Activated CD4-positive, alpha-beta T cell treated with anti-CD3 and anti-CD28 coated beads for 48 hours (primary cell): Measurements from ENCODE around the gene DDX24.
A peak's percentile ranks its signal among the peaks of the same experiment; 100 is the strongest.

Experiments used
- DNase-seq: peaks from one replicate; pipeline ENCODE4 v3.0.0-alpha.2; 2020

The DDX24 gene

DNA sequence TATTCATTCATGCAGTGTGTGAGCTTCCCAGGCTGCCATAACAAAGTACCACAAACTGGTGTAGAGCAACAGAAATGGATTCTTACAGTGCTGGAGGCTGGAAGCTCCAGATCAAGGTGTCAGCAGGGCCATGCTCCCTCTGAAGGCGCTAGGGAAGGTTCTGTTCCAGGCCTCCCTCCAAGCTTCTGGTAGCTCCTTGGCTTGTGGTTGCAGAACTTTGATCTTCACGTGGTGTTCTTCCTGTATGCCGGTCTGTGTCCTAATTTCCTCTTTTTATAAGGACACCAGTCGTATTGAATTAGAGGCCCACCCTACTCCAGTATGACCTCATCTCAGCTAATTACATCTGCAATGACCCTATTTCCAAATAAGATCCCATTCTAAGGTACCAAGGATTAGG is 51.7 kb downstream of the DDX24 start:
- DNase-seq, result no peak

DNA sequence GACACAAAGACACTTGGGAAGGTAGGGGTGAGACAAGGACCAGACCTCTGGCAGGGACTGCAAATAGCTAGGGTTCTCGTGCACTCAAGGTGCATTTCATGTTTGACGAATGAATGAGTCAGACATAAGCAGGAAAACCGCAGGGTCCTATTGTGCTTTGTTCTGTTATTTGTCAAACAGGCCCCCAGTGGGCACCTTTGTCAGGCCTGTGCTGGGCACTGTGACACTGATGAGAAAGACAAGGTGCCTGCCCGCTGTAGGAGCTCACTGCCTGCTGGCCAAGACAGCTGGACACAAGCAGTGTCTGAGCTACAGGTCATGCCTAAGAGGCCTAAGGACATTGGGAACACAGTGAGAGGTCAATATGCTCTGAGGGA is 52.6 kb downstream of the DDX24 start:
- DNase-seq, result peak; percentile 40

DNA sequence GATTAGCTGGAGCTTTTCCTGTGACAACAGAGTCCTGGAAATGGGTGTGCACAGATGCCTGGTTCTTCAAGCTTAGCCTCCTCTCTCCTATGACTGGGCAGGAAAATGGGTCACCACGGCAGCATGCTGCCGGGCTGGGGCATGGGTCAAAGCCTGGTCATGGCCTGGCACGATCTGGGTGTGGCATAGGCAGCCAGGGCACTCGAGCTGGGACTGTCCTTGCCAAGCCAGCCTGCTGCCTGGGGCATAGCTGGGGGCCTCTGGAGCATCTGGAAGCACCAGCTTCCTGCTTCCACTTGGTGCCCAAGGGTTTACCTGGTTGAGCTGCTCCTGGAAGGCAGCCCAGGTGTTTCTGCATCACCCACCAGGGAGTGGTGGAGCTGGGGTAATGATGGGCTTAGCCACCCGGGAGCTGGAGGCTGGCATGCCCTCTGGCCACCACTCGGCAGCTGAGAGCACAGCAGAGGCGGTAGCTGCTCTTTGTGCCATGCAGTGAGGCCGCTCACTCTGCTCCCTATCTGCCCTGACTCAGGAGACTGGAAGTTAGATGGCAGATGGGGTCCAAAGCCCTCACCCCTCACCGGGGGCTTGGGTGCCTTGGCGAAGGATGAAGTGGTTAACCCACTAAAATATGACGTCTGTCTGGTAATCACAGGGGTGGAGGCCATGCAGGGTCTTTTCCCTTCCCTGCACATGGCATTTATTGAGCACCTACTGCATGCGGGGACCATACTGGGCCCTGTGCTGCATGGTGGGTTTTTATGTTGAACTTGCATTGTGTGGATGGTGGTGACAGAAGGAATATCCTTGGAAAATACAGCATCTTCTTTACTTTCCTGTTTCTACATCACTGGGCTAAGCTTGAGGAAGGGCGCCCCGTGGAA is 53.2 kb downstream of the DDX24 start:
- DNase-seq, result no peak

DNA sequence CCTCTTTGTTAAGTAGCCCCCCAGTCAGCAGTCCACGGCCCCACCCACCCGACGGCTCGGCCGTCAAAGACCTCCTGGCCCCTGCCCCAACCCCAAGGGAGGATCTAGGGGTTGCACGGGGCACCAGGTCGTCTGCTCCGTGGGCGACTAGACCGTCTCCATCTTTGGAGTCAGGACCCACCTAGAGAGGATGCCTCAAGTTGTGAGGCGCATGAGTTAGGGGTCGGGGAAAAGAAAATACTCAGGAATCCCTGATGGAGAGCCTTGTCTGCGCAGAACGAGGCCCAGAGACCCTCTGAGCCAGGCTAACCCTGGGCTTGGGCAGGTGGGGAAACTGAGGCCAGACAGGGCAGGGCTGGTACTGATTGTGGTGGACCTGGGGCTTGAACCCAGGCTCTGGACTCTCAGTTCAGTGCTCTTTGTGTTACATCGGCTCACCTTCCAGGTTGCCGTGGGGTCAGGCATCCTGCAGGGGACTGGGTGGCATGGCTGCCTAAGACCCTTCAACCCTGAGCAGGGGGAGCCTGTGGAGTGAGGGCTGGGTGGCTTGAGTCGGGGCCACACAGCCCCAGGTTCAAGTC is 54.0 kb downstream of the DDX24 start:
- DNase-seq, result no peak

DNA sequence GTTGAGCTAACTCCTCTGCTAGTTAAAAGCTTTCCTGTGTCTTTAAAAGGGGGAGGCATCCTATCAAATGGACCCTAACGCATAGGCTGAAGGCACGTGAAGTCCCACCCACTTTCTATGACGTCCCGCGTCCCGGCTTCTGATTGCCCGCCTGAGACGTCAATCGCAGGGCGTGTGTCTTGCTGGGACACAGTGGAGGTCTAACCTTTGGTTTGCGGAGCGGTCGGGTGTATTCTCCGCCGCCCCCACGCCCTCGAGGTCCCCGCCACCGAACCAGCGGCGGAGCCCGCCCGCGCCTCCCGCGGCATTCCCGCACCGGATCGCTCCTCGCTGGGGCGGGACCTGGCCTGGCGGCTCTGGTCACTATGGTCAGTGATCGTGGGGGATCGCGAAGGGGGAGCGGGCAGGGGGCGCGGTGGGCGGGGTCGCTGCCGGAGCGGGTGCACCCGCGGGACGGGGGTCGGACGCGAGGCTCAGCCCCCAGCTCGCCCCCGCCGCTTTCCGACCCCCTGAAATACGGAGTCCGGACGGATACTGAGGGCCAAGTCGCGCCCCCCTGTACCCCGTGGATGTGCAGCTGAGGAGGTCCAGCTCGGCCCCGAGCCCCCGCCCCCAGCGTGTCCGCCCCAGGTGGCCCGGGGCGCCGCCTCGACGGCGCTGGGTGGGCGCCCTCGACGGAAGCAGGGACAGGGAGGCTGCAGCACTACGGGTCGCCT is 54.7 kb downstream of the DDX24 start, which contains the start of gene OTUB2:
TSS of gene OTUB2 (plus strand) at position 168 of the 716 bp plus-strand sequence. CDS start at position 366, 198 bp downstream.
- peak; percentile 97 for DNase-seq

DNA sequence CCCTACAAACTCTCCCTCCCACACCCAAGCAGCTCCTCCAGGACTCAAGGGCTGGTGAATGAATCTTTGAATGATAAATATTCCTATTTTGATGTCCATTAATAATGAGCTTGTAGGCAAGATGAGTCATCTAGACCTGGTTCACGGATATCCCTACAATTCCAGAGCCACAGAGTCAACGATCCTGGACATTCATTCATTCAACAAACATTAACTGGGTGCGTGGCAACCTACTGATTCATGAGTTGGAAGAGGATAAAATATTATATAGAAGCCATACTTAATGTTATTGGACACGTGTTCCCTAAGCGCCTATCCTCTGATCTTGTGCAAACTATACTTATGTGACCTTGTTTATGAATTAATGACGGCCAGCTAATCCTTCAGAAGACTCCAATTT is 55.3 kb downstream of the DDX24 start:
- no peak for DNase-seq

DNA sequence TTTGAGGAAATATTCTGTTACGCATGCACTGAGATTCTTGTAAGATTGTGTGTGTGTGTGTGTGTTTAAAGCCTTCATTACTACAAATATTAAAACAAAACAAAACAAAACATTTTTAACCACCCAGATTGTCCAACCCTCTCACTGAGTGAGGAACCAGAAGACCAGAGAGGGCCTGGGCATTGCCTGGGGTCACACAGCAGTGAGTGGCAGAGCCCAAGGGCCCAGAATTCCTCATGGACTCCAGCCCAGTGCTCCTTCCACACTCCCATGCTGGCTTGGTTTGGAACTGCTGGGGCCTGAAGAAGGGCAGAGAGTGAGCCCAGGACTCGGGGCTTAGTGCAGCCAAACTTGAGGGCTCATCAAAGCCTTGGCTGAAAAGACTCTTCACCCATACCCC is 56.5 kb downstream of the DDX24 start:
- no peak for DNase-seq

DNA sequence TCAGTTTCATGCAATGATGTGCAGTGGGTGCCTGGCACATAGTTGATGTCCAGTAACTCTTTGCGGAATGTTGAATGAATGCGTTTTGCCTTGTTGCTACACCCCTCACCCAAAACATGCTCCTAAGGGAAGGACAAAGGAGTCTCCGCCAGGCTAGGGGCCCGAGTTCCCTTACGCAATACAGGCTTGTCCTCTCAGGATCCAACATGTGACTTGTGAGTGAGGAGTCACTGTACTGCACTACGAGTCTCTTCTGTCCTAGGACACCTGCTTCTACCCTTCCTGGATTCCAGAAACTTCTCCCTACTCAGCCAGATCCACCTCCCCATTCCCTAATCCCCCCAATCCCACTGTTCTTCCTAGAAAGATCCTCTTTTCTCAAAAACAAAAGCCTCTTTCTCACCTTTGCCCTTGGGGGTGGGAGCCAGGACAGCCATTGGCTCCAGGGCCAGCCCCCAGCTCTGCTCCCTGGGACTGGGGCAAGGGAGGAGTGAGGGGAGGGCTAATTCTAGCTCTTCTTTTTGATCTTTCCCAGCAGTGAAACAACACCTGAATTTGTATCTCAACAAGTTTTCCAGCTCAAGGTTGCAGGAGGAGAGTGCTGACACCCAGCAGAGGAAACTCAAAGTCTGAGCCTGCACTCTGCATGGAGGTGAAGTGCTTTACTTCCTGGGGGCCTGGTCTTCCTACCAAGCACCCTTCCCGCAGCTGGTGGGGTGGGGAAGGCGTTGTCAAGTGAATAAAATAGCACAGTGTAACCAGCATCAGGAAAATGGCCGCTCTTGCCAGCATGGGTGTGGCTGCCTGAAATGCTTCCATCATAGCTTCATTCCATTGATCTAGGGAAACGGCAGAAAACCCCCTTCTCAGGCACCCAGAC is 58.2 kb downstream of the DDX24 start:
- DNase-seq, result no peak

DNA sequence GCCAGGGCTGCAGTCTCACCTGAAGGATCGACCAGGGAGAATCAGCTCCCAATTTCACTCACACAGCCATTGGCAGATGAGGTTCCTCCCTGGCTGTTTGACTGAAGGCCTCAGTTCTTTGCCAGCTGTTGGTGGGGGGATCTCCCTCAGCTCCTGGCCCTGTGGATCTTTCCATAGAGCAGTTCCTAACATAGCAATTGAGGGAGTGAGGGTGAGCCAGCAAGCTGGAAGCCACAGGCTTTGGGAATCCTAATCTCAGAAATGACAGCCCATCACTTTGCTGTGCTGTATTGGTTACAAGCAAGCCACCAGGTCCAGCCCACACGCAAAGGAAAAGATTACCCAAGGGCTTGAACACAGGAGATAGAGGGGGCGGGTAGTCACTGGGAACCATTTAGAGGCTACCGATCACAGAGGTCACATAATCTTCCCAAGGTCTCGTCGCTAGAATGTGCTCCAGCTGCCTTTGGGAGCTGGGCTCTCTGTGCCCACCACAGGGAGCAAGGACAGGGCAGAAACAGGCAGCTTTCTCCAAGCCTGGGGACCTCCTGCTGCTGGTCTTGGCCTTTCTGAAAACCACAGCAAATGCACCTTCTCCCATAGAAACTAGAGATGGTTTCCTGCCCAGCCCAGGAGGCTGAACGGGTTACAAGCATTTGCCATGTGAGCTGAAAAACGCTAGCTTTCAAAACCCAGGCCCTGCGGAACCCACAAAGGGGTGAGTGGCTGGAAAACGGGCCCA is 59.4 kb downstream of the DDX24 start:
- peak; percentile 50 for DNase-seq

DNA sequence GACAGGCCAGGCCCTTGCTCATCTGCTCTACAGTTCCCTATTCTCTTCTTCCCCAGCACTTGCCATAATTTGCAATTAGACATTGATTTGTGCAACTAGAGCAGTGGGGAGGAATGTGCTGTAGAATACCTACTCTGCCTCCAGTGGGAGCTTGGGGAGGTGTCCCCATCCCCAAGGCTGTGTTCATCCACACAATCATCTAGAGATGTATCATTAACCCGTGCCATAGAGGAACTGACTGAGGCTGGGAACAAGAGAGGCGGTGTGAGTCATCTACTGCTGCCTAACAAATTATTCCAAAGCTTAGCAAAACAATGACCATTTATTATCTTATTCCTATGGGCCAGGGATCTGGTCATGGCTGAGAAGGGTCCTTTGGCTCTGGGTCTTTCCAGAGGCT is 60.0 kb downstream of the DDX24 start:
- no peak for DNase-seq

DNA sequence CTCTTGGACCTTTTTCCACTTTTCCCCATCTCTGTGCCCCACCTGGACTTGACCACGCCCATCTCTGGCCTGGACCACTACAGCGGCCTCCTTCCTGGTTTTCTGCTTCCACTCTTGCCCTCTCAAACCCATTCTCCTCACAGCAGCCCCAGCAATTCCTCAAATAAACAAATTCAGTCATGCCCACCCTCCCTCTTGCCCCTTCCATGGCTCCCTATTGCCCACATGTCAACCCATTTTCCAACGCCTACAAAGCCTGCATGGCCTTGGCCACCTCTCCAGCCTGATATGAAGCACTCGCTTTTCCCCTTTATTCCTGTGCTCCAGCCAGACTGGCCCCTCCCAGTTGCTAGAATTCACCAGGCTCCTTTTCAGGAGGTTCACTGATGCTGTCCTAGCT is 60.7 kb downstream of the DDX24 start:
- DNase-seq, result no peak

DNA sequence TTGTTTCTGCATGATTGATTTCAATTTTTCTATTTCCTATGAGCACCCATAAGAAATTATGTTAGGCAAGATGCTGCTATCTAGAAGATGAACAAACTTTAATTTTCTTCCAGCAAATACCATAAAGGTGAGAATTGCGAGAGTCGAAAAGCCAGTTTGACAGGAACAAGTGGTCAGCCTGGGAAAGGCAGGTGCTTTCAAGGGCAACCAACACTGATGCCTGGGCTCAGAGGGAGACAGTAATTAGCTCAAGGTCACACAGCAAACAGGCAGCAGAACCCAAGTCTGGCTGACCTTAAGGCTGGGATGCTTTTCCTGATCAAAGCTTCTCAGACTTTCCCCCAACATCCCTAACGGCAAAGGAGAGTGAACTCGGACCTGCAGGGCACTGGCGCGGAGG is 61.7 kb downstream of the DDX24 start:
- DNase-seq, result no peak

DNA sequence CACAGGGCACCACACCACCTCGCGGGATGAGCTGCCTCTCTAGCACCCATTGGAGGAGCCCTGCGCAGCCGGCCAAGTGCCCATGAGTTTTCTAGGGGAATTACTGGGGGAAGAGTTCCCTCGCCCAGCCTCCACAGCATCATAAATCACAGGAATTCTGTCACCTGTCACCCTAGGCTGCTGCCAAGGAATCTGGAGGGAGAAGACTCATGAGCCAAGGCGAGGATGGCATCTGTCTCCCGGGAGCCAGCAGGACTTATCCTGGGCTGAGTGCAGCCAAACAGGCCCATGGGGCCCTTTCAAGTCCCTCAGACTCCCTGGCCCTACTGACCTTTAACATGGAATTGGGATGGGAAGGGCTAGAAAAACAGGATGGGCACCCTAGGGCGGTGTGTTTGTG is 62.7 kb downstream of the DDX24 start:
- no peak for DNase-seq

DNA sequence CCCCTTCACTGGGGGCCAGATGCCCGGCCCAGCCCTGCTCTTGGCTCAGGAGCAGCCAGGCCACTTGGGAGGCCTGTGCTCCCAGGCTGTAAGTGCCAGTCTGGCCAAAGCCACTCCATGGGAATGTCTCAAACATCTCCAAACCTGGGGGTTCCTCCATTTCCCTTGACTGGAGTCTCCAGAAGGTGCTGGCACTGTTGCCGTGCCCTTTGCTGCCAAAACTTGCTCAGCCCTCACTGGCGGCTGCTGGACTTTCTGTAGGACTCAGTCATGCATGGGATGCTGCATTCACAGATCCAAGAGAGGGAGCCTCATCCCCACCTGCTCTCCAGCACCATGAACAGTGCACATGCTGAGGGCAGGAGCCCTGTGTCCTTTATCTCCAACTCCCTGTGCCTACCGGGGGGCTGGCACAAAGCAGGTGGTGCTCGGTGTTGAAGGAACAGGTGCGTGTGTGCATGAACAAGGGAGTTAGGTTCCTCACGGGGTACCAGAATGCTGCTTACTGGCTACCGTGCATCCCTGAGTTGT is 64.5 kb downstream of the DDX24 start:
- no peak for DNase-seq

DNA sequence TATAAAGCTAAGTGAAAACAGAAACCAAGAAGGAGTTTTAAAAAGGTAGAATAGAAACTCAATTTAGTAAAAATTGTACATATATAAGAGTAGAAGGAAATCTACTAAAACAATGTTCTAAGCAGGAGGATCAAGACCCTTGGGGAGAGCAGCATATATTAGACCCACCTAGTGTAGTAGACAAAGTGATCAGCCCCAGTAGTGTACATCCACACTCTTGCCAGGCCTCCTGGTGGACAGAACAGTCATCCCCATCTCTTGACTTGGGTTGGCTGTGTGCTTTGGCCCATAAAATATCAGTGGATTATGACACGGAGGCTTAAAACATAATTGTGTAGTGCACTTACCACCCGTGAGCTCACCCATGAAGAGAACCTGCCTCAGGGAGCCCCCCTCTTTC is 65.8 kb downstream of the DDX24 start:
- no peak for DNase-seq

DNA sequence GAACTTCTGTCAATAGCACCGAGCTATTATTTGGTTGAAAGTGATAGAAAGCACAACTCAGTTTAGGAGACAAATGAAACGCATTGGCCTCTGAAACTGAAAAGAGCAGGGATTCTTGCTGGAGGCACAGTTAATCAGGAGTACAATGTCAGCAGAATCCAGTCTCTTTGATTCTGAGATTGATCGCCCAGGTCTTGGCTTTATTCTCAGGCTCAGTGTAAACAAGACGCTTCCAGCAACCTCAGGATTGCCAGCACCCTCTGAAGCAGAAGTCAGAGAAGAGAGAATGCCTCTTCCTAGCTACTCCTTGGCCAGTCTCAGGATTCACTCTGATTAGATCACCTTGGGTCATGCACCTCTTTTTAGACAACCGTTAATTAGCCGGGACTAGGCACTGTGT is 66.6 kb downstream of the DDX24 start:
- no peak for DNase-seq

DNA sequence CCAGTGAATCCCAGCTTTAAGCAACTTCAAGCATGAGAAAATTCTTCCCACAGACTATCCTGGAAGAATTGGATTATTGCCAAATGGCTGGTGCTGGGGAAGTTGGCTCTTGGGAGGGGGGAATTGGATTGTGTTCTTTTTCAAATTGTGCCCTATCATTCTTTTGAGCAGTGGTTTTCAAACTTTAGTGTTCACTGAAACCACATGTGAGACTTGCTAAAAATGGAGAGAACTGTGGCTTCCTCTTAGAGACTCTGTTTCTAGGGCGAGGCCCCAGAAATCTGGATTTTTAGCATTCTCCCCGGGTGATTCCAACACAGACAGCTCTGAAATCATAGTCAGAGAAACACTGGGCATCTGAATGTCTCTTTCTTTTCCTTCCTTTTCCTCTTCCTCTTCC is 69.2 kb downstream of the DDX24 start:
- no peak for DNase-seq

DNA sequence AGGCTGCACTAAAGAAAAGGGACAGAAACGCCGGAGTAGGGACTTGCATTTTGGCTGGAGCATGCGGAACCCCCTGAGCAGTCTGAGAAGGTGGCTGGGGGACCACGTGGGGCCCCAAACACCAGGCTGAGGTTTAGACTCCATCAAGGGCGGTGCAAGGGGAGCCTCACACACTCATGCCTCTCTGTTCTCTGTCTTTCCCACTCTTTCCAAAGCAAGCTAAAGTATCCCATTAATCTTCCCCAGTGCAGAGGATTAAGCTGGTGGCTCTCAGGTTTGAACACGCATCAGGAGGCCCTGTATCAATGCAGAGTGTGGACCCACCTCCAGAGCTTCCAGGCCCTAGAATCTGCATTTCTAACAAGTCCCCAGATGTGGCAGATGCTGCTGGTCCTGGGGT is 70.4 kb downstream of the DDX24 start:
- no peak for DNase-seq

DNA sequence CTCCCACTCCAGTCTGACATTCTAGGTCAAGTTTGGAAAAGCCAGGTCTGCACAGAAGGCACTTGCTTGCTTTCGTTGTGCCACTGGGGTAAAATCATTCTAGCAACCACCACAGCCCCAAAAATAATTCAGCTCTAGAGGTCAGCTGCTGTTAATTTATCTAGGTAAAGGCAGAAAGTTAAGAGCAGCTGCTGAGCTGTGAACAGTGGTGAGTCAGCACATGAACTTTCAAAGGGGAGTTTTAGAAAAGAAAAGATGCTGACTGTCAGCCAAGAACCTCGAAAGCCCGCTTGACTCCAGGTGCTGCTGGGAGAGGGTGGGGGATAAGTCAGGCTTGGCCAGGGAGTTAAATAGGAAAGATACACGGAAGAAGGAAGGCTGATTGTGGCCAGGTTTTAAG is 71.2 kb downstream of the DDX24 start:
- DNase-seq, result no peak

DNA sequence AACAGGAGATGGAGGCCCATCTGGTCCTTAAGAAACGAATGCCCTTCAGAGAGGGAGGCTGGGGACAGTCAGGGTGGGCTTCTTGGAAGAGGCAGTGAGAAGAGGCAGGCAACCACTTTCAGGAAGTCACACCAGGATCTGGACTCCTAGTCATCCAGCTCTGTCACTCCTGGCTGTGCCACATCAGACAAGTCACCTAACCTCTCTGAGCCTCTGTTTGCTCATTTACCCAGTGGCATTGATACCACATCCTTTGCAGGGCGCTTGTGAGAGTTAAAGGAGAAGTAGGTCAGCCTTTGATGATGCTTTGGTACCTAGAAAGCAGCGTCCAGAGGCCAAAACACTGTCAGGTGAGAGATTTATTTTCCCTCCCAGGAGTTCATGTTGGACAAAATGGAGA is 72.8 kb downstream of the DDX24 start:
- no peak for DNase-seq

DNA sequence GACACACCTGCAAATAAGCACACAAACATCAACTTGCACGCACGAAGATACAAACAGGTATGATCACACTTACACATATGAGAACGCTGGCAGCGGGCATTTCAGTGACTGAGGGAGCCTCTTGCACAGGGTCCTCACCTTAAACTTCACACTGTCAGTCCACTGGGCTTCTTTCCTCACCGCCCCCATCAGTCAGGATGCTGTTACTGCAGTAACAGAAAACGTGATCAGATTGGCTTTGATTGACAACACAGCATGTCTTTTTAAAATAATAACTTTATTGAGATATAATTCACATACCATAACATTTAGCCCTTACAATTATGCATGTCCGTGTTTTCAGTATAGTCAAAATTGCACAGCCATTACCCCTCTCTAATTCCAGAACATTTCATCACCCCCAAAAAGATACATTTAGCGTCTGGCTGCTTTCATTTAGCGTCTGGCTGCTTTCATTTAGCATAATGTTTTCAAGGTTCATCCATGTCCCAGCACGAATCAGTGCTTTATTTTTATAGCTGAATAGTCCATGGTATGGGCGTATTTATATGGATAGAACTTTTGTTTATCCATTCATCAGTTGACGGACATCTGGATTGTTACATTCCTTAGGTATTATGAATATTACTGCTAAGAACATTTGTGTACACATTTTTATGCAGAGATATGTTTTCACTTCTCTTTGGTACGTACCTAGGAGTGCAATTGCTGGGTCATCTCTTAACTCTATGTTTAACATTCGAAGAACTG is 75.5 kb downstream of the DDX24 start:
- peak; percentile 49 for DNase-seq
